Right lobe of liver (tissue), 6 donors: ENCODE measurements around the gene EFHD2. TPM values are rescaled to one million over a fixed set of nuclear protein-coding genes. Genes with fewer than 3 reads are reported as not detected.

ENCODE experiments used
- ATAC-seq, 4 donors: fragments of 200-7000 bp; cut with Tn5 transposase; one replicate each; pipeline ENCODE4 v1.9.1; 2020; ENCODE audit warnings: mild to moderate bottlenecking in 4 of 4, moderate library complexity in 4 of 4
- DNase-seq, 3 donors: peaks; one replicate each; pipeline ENCODE4 v3.0.0-alpha.2; 2020
- H3K27ac ChIP-seq, 3 donors: fragments of 200-600 bp; one replicate each; pipeline ENCODE4 v1.8.0; 2022
- H3K27me3 ChIP-seq, 2 donors: fragments of 200-600 bp; one replicate each; pipeline ENCODE4 v1.8.0; 2022
- H3K36me3 ChIP-seq, 4 donors: fragments of 200-600 bp; sonication (generic) in 1 of 4; one replicate each; pipeline versions ENCODE4 v1.5.1 to v1.8.0; 2017 to 2022; ENCODE audit warnings: control low read depth in 1 of 4
- H3K4me1 ChIP-seq, 4 donors: fragments of 200-600 bp; sonication (generic) in 1 of 4; one replicate each; pipeline versions ENCODE4 v1.5.1 to v1.8.0; 2017 to 2022; ENCODE audit warnings: control low read depth in 1 of 4
- H3K4me3 ChIP-seq, 3 donors: fragments of 200-600 bp; one replicate each; pipeline ENCODE4 v1.8.0; 2022
- H3K9me3 ChIP-seq, 4 donors: fragments of 200-600 bp; sonication (generic) in 1 of 4; one replicate each; pipeline versions ENCODE4 v1.5.1 to v1.8.0; 2017 to 2022; ENCODE audit warnings: control low read depth in 1 of 4
- POLR2A ChIP-seq: fragments of 450-650 bp; IDR thresholded peaks from one replicate; pipeline ENCODE4 v1.6.1; 2017; ENCODE audit warnings: antibody characterized with exemption, mild to moderate bottlenecking
- WGBS: methylation state at CpG from one replicate; pipeline ENCODE4 v1.1.6; 2018; ENCODE audit warnings: low coverage, low lambda C conversion rate; ENCODE audit not compliant: insufficient coverage; ENCODE audit errors: missing lambda C conversion rate; 5-methylcytosine and 5-hydroxymethylcytosine counted together
- intact Hi-C, 2 donors: fragments of 100-400 bp; cut with DNase I; formaldehyde crosslinking; loops; one replicate each; pipeline versions ENCODE4 v1.11.2 to v1.14.1; 2022
- total RNA-seq, 6 experiments: library from RNA; depleted of rRNA in 2 of 6; stranded (reverse); fragments of >200 nt in 2 of 6; fragmentation: NEBNext Ultra II Directional in 3 of 6; extraction: Animal tissue kit (Norgen Biotek cat#: 25700) in 3 of 6; gene quantifications; one replicate each; pipeline versions ENCODE4 v1.1.0 to v1.2.4, GENCODE V29; 2016 to 2023
- TF ChIP-seq, protein P1 (sequence below), 4 donors: fragments of 200-600 bp in 3 of 4; fragments of 450-650 bp in 1 of 4; IDR thresholded peaks; one replicate each; pipeline versions ENCODE4 v1.5.1 to v1.8.0; 2016 to 2022; ENCODE audit warnings: antibody characterized with exemption in 4 of 4, mild to moderate bottlenecking in 2 of 4
- donor health status: DM: no; HTN: yes; CAD: no.
- donor health status: DM: no; HTN: no; CAD: no.
- donor health status: DM: no; HTN: no; CAD: no.
- donor health status: DM: no; HTN: yes; CAD: no.
- donor health status: DM: no; HTN: yes; CAD: no.

The EFHD2 gene
- total RNA-seq, 6 experiments from 2014 or later, result 9.9 to 19.4 (median 15.6) TPM

DNA sequence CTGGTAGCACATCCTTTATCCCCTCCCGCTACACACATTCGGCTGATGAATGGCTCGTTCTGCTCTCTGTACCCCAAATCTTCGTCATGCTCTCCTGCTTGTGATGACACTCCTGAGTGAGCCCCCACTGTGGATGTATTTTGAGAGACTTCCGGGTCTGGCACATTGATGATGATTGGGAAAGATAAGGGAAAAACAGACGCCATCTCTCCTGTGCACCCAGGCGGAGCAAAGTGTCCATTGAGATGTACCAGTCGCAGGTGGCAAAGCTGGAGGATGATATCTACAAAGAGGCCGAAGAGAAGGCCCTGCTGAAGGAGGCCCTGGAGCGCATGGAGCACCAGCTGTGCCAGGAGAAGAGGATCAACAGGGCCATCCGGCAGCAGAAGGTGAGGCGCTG lies 27.9 kb upstream of the EFHD2 start:
- no peak for TF ChIP-seq POLR2A
- TF ChIP-seq, protein P1, sequence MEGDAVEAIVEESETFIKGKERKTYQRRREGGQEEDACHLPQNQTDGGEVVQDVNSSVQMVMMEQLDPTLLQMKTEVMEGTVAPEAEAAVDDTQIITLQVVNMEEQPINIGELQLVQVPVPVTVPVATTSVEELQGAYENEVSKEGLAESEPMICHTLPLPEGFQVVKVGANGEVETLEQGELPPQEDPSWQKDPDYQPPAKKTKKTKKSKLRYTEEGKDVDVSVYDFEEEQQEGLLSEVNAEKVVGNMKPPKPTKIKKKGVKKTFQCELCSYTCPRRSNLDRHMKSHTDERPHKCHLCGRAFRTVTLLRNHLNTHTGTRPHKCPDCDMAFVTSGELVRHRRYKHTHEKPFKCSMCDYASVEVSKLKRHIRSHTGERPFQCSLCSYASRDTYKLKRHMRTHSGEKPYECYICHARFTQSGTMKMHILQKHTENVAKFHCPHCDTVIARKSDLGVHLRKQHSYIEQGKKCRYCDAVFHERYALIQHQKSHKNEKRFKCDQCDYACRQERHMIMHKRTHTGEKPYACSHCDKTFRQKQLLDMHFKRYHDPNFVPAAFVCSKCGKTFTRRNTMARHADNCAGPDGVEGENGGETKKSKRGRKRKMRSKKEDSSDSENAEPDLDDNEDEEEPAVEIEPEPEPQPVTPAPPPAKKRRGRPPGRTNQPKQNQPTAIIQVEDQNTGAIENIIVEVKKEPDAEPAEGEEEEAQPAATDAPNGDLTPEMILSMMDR (IDR thresholded peaks at IDR 0.05), result no peak
- 86% methylated on average over 5 of the region's 12 CpGs for WGBS
- no peaks in the 10 kb centered on the region for H3K36me3 ChIP-seq
- H3K4me1 ChIP-seq, result no peaks in the 10 kb centered on the region
- DNase-seq (no peak), ATAC-seq (no peak)
- H3K9me3 ChIP-seq, result no peaks in the 10 kb centered on the region
- H3K4me3 ChIP-seq, result no peak overlapping the region
- no peaks in the 10 kb centered on the region for H3K27me3 ChIP-seq
- H3K27ac ChIP-seq, result no peak overlapping the region
- intact Hi-C loops, result no loop called here

DNA sequence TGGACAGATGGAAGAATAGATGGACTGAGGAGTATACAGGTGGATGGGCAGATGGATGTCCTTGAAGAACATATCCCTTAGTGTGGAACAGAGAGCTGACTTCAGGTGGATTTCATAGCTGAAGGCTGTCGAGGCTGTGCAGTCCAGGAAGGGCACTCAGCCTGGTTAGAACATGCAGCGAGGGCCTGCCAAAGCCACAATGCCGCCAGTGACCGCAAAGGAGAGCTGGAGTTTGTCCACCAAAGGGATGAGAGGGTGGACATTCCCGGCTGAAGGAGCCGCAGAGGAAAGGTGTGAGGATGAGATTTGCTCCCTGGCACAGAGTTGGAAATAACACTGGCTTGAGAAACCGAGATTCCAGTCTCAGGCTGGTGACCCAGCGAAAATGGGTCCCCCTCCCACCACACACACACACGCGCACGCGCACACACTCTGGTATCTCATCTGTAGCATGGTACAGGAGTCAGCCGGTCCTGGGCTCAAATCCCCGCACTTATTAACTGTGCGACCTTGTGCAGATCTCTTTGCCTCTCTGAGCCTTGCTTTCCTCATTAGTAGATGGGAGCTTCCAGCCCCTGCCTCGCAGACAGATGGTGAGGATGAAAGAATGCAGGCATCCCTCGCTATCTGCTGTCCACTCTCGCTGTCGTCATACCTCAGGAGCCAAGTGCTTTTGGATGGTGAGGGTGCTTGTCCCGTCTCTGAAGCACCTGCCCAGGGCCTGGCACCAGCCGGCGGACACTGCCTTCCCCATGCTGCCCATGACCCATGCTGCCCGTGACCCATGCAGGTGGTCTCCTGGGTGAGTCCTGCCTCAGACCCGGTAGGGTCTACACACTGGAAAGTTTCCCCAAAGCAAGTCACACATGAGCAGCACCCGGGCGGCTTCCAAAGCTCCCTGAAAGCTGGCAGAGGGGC lies 26.8 kb upstream of the EFHD2 start:
- Histone ChIP-seq H3K4me3 (no peak overlapping the region), H3K4me1 (no peaks in the 10 kb centered on the region), H3K27me3 (no peaks in the 10 kb centered on the region), H3K36me3 (no peaks in the 10 kb centered on the region), H3K9me3 (no peaks in the 10 kb centered on the region), H3K27ac (no peak overlapping the region)
- intact Hi-C loops, result no loop called here
- WGBS, result 89% methylated on average over 12 of the region's 26 CpGs
- no peak for ATAC-seq
- DNase-seq, result no peak
- TF ChIP-seq, protein P1 (IDR thresholded peaks at IDR 0.05), result no peak
- TF ChIP-seq POLR2A, result no peak

DNA sequence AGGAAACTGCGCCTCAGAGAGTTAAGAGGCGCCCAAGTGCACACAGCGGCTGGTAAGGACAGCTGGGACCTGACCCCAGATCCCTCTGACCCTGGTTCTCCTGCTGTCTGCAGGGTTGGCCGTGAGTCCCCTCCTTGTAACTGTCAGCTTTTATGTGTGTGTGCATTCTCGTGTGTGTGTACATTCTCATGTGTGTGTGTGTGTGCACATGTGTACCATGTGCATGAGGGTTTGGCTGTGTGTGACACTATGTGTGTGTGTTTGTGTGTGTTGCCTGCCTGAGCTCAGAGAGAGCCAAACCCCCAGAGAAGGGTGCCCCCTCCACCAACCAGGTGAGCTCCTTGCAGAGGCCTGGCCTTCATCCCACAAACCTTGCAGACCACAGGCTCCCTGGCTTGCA lies 25.9 kb upstream of the EFHD2 start:
- Histone ChIP-seq H3K4me1 (no peaks in the 10 kb centered on the region), H3K27me3 (no peaks in the 10 kb centered on the region), H3K36me3 (no peaks in the 10 kb centered on the region), H3K9me3 (no peaks in the 10 kb centered on the region), H3K4me3 (no peak overlapping the region), H3K27ac (no peak overlapping the region)
- ATAC-seq (no peak), DNase-seq (no peak)
- intact Hi-C loops, result no loop called here
- WGBS, result 91% methylated on average over 4 of the region's 5 CpGs
- no peak for TF ChIP-seq POLR2A
- TF ChIP-seq, protein P1 (IDR thresholded peaks at IDR 0.05), result no peak

DNA sequence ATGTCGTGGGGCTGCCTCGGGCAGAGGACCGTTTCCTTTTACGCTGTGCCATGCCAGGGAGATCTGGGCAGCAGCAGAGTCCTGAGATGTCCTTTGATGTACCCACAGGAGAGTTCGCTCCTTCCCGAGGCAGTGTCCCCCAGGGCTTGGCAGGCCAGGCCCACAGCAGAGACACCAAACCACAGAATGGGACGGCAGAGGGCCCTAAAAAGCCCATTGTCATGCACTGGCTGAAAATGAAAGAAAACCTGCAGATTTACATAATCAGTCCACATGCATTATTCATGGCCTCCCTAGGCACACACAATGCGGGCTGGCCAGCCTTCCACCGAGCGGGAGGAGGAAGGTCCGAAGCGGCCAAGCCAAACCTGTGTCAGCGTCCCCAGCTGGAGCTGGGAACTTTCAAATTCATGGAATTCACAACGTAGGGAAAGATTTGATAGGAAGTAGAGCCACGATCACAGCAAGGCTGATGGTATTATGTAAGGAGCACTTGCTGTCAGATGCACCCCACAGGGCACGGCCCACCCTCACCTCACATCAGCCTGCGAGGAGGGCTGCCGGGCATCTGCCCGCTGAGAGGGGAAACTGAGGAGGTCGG lies 25.3 kb upstream of the EFHD2 start:
- DNase-seq (no peak), ATAC-seq (peak in 1 of 4 donors; percentile 56)

More for the DNA sequence above, 25.3 kb upstream of the EFHD2 start:
- Histone ChIP-seq H3K4me1 (no peaks in the 10 kb centered on the region), H3K9me3 (no peaks in the 10 kb centered on the region), H3K36me3 (no peaks in the 10 kb centered on the region), H3K4me3 (no peak overlapping the region), H3K27ac (no peak overlapping the region), H3K27me3 (no peaks in the 10 kb centered on the region)
- no peak for TF ChIP-seq POLR2A
- TF ChIP-seq, protein P1 (IDR thresholded peaks at IDR 0.05), result no peak
- 64% methylated on average over 14 of the region's 20 CpGs for WGBS
- intact Hi-C loops, result no loop called here
